Panc1 (cell line): Measurements from ENCODE around the gene SYTL5. TPM values are rescaled to one million over a fixed set of nuclear protein-coding genes. Genes with fewer than 3 reads are reported as not detected.

Experiments used
- ATAC-seq: fragments of 200-7000 bp; cut with Tn5 transposase; 2 replicates; pipeline ENCODE4 v1.9.1; 2020; ENCODE audit warnings: mild to moderate bottlenecking, moderate library complexity
- BruUV-seq: library from RNA; stranded (reverse); fragments of 400-500 nt; replicated peaks from 2 replicates; lab custom pipeline; 2021; lab: Mats Ljungman, UMichigan
- CTCF ChIA-PET: fragments of 300-600 bp; sonication (Branson Sonifier 250); formaldehyde crosslinking; loops from one replicate; lab custom pipeline; 2022; ENCODE audit warnings: antibody characterized with exemption; lab: Charles Lee
- POLR2A ChIA-PET: fragments of 300-600 bp; sonication (Branson Sonifier 250); formaldehyde crosslinking; loops from one replicate; lab custom pipeline; 2022; ENCODE audit warnings: antibody characterized with exemption; lab: Charles Lee
- DNase-seq: peaks from one replicate; pipeline ENCODE4 v3.0.0-alpha.2; 2010; ENCODE audit warnings: low read depth, low spot score
- H3K27ac ChIP-seq: 2 replicates; pipeline ENCODE4 v1.5.1; 2011; ENCODE audit warnings: mild to moderate bottlenecking, low read length, inconsistent platforms
- H3K27me3 ChIP-seq: fragments of 200-500 bp; sonication (Bioruptor generic); 2 replicates; pipeline ENCODE4 v1.6.0; 2014; ENCODE audit warnings: low read length, inconsistent platforms; ENCODE audit not compliant: control insufficient read depth, insufficient read depth
- H3K36me3 ChIP-seq: fragments of 200-500 bp; sonication (Bioruptor generic); 2 replicates; pipeline ENCODE4 v1.5.1; 2014; ENCODE audit warnings: inconsistent platforms, mild to moderate bottlenecking, low read length, moderate library complexity; ENCODE audit not compliant: control insufficient read depth, insufficient read depth
- H3K4me1 ChIP-seq: 2 replicates; pipeline ENCODE4 v1.5.1; 2011; ENCODE audit warnings: inconsistent platforms, mild to moderate bottlenecking, low read length, moderate library complexity; ENCODE audit not compliant: control insufficient read depth, insufficient read depth
- H3K4me3 ChIP-seq, 2 experiments: 2 replicates each; pipeline ENCODE4 v1.5.1; 2011 to 2012; ENCODE audit warnings: low read depth in 2 of 2, low read length in 2 of 2, mild to moderate bottlenecking in 2 of 2, inconsistent platforms in 1 of 2, moderate library complexity in 1 of 2
- H3K9me3 ChIP-seq: fragments of 200-500 bp; sonication (Bioruptor generic); 2 replicates; pipeline ENCODE4 v1.5.1; 2014; ENCODE audit warnings: low read depth, mild to moderate bottlenecking, inconsistent platforms, low read length, moderate library complexity; ENCODE audit not compliant: control insufficient read depth, insufficient read depth
- POLR2AphosphoS5 ChIP-seq: IDR thresholded peaks from 2 replicates; pipeline ENCODE4 v1.6.1; 2012; ENCODE audit warnings: mild to moderate bottlenecking, low read depth, low read length, moderate library complexity
- REST ChIP-seq, 2 experiments: IDR thresholded peaks; 2 replicates each; pipeline ENCODE4 v1.6.1; 2011 to 2012; ENCODE audit warnings: low read depth in 2 of 2, control low read depth in 1 of 2, low read length in 1 of 2, mild to moderate bottlenecking in 1 of 2, moderate library complexity in 1 of 2; ENCODE audit not compliant: insufficient read depth in 1 of 2
- SIN3A ChIP-seq: IDR thresholded peaks from 2 replicates; pipeline ENCODE4 v1.6.1; 2012; ENCODE audit warnings: low read depth, mild to moderate bottlenecking, low read length, moderate library complexity, borderline replicate concordance; ENCODE audit not compliant: insufficient read depth
- TCF7L2 ChIP-seq: IDR thresholded peaks from 2 replicates; pipeline ENCODE4 v1.6.1; 2011; ENCODE audit warnings: mild to moderate bottlenecking, low read depth, low read length, inconsistent platforms
- in situ Hi-C: cut with HindIII; loops from 2 replicates; pipeline ENCODE4 v1.10.0; 2016; ENCODE audit warnings: low sequenced_read_pairs, low pct_unique_long_range_greater_than_20kb
- intact Hi-C: fragments of 100-400 bp; cut with micrococcal nuclease; formaldehyde crosslinking; loops from one replicate; pipeline ENCODE4 v1.10.0; 2022; ENCODE audit not compliant: unreplicated experiment
- microRNA-seq: library from miRNA; unstranded; fragments of <30 nt; microRNA quantifications from one replicate; pipeline ENCODE4 v1.1.0, GENCODE V29; 2020; ENCODE audit not compliant: unreplicated experiment
- total RNA-seq: library from RNA; stranded (reverse); gene quantifications from one replicate; pipeline ENCODE4 v1.2.1, GENCODE V29; 2021; ENCODE audit not compliant: unreplicated experiment
- TF ChIP-seq, protein P1 (sequence below): fragments of 450-650 bp; IDR thresholded peaks from 2 replicates; pipeline ENCODE4 v1.5.1; 2017; ENCODE audit warnings: mild to moderate bottlenecking

Gene SYTL5
- total RNA-seq, 1 experiment from 2014 or later = 0.08 TPM

- H3K27ac ChIP-seq = no peak overlapping the region
- H3K27me3 ChIP-seq = no peaks in the 10 kb centered on the region
- CTCF ChIA-PET = no interaction called here
- TF ChIP-seq POLR2AphosphoS5 = no peak
- TF ChIP-seq TCF7L2 = no peak
- no peak for TF ChIP-seq REST (IDR thresholded peaks at IDR 0.05; ENCODE audit: insufficient read depth in 1 of 2, low read depth in 2 of 2, low read length in 1 of 2)
- TF ChIP-seq, protein P1, sequence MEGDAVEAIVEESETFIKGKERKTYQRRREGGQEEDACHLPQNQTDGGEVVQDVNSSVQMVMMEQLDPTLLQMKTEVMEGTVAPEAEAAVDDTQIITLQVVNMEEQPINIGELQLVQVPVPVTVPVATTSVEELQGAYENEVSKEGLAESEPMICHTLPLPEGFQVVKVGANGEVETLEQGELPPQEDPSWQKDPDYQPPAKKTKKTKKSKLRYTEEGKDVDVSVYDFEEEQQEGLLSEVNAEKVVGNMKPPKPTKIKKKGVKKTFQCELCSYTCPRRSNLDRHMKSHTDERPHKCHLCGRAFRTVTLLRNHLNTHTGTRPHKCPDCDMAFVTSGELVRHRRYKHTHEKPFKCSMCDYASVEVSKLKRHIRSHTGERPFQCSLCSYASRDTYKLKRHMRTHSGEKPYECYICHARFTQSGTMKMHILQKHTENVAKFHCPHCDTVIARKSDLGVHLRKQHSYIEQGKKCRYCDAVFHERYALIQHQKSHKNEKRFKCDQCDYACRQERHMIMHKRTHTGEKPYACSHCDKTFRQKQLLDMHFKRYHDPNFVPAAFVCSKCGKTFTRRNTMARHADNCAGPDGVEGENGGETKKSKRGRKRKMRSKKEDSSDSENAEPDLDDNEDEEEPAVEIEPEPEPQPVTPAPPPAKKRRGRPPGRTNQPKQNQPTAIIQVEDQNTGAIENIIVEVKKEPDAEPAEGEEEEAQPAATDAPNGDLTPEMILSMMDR = no peak
- TF ChIP-seq SIN3A = no peak
- BruUV-seq = no TSS peak
- no peaks in the 10 kb centered on the region for H3K4me1 ChIP-seq
- no peak overlapping the region for H3K4me3 ChIP-seq
- POLR2A ChIA-PET = no interaction called here
- in situ Hi-C loops = no loop called here
- no peaks in the 10 kb centered on the region for H3K36me3 ChIP-seq
- ATAC-seq (no peak), DNase-seq (no peak)
- H3K9me3 ChIP-seq = no peaks in the 10 kb centered on the region
- intact Hi-C loops = loop anchor here (5.0 kb wide), 1 partner anchor 431 kb away; no protein-coding TSS in a partner anchor
Observed at GRCh38 chrX:38178396-38178795, 172.0 kb downstream of the SYTL5 start.

Small RNA genes lying within 50 kb of the gene (microRNA-seq; reads per million reads assigned to microRNA genes)
- gene MIR548AJ2 = not detected

Other genes with a start within 250 kb of the SYTL5 start
- gene CYBB, start 226.5 kb upstream of the SYTL5 start, total RNA-seq = 0.23 TPM
- 17.4 TPM for gene DYNLT3, start 159.0 kb upstream of the SYTL5 start, total RNA-seq
- gene SRPX, start 214.3 kb downstream of the SYTL5 start, total RNA-seq = 0.23 TPM